Measurements from ENCODE around the gene LCP1. TPM values are rescaled to one million over a fixed set of nuclear protein-coding genes. Genes with fewer than 3 reads are reported as not detected.

LCP1 gene
- total RNA-seq, 3 donors from 2014 or later (not counting 1 experiment from before 2014, with no cell fraction given) = 1,088 to 1,116 (median 1,113) TPM

- intact Hi-C loops (cut with micrococcal nuclease) = no loop called here
- H3K27ac Mint-ChIP-seq = no peak overlapping the region
- TF ChIP-seq CTCF (IDR thresholded peaks at IDR 0.05) = no peak
Observed at GRCh38 chr13:46213242-46213641, 31.3 kb upstream of the LCP1 start.

GRCh38 chr13:46211483-46212351 is 29.7 kb upstream of the LCP1 start, which contains the start of gene LRRC63:
Gene LRRC63 (plus strand): TSS chr13:46211928. CDS start chr13:46213035, 1,107 bp downstream.
- Histone ChIP-seq H3K36me3 (ENCODE audit: control insufficient read depth, insufficient read depth, low read length) (no peaks in the 10 kb centered on the region), H3K27ac (ENCODE audit: low read length) (peak within 1 kb of the TSS; percentile 68), H3K4me3 (ENCODE audit: low read length) (peak within 1 kb of the TSS; percentile 56), H3K27me3 (ENCODE audit: control insufficient read depth, insufficient read depth, low read length) (no peaks in the 10 kb centered on the region), H3K9me3 (ENCODE audit: control insufficient read depth, insufficient read depth, low read length) (no peaks in the 10 kb centered on the region), H3K4me1 (ENCODE audit: control insufficient read depth, insufficient read depth, low read length) (peaks cover 6% of the 10 kb centered on the region)
- H3K27ac Mint-ChIP-seq = peak within 1 kb of the TSS; percentile 79 to 90
- H3K27me3 Mint-ChIP-seq (ENCODE audit: low read depth in 2 of 2) = no peaks in the 10 kb centered on the region
- H3K4me3 Mint-ChIP-seq = peak within 1 kb of the TSS; percentile 93
- ATAC-seq (peak; percentile 98 to 100 (median 99)), DNase-seq (peak; percentile 74 to 89)
- no peak for TF ChIP-seq CTCF (IDR thresholded peaks at IDR 0.05)
- H3K4me1 Mint-ChIP-seq = peaks cover 16 to 17% of the 10 kb centered on the region in 2 donors
- H3K9me3 Mint-ChIP-seq = no peaks in the 10 kb centered on the region
- intact Hi-C loops (cut with micrococcal nuclease) = loop anchor here (1.0 to 2.0 kb wide), 3 partner anchors 27 to 110 kb away; no protein-coding TSS in a partner anchor
- 1% methylated on average over 50 of the region's 53 CpGs for WGBS (ENCODE audit: insufficient coverage)
- H3K36me3 Mint-ChIP-seq = no peaks in the 10 kb centered on the region

More at GRCh38 chr13:46213242-46213641, 31.3 kb upstream of the LCP1 start:
- WGBS (ENCODE audit: insufficient coverage) = 91% methylated on average over 3 of the region's 3 CpGs
- ATAC-seq = no peak
- Histone ChIP-seq H3K36me3 (ENCODE audit: control insufficient read depth, insufficient read depth, low read length) (no peaks in the 10 kb centered on the region), H3K4me3 (ENCODE audit: low read length) (no peak overlapping the region), H3K27me3 (ENCODE audit: control insufficient read depth, insufficient read depth, low read length) (no peaks in the 10 kb centered on the region), H3K27ac (ENCODE audit: low read length) (no peak overlapping the region), H3K4me1 (ENCODE audit: control insufficient read depth, insufficient read depth, low read length) (peaks cover 6% of the 10 kb centered on the region), H3K9me3 (ENCODE audit: control insufficient read depth, insufficient read depth, low read length) (no peaks in the 10 kb centered on the region)
- peak in 1 of 2 donors; percentile 12 for DNase-seq
- H3K4me3 Mint-ChIP-seq = no peak overlapping the region
- no peaks in the 10 kb centered on the region for H3K36me3 Mint-ChIP-seq
- H3K27me3 Mint-ChIP-seq (ENCODE audit: low read depth in 2 of 2) = peaks cover 0 to 7% of the 10 kb centered on the region in 2 donors
- H3K4me1 Mint-ChIP-seq = peaks cover 16 to 17% of the 10 kb centered on the region in 2 donors
- H3K9me3 Mint-ChIP-seq = no peaks in the 10 kb centered on the region

- Histone ChIP-seq H3K36me3 (ENCODE audit: control insufficient read depth, insufficient read depth, low read length) (no peaks in the 10 kb centered on the region), H3K4me3 (ENCODE audit: low read length) (peak overlapping the region; percentile 56), H3K4me1 (ENCODE audit: control insufficient read depth, insufficient read depth, low read length) (peaks cover 6% of the 10 kb centered on the region), H3K27ac (ENCODE audit: low read length) (peak overlapping the region; percentile 67), H3K27me3 (ENCODE audit: control insufficient read depth, insufficient read depth, low read length) (no peaks in the 10 kb centered on the region), H3K9me3 (ENCODE audit: control insufficient read depth, insufficient read depth, low read length) (no peaks in the 10 kb centered on the region)
- Mint-ChIP-seq H3K36me3 (no peaks in the 10 kb centered on the region), H3K27ac (peak overlapping the region; percentile 79 to 90), H3K27me3 (ENCODE audit: low read depth in 2 of 2) (no peaks in the 10 kb centered on the region), H3K9me3 (no peaks in the 10 kb centered on the region), H3K4me1 (peaks cover 16 to 17% of the 10 kb centered on the region in 2 donors), H3K4me3 (peak overlapping the region; percentile 93)
- ATAC-seq (peak; percentile 48 to 69 (median 60)), DNase-seq (peak in 1 of 2 donors; percentile 79)
- TF ChIP-seq CTCF (IDR thresholded peaks at IDR 0.05) = no peak
- intact Hi-C loops (cut with micrococcal nuclease) = loop anchor here (1.0 to 2.0 kb wide), 3 partner anchors 26 to 110 kb away; no protein-coding TSS in a partner anchor
- WGBS (ENCODE audit: insufficient coverage) = 1% methylated on average over 8 of the region's 9 CpGs
Observed at GRCh38 chr13:46211116-46211482, 29.1 kb upstream of the LCP1 start.
